ENCODE results near the gene ATP10A.

ATP10A gene

GRCh38 chr15:25874379-25874778 is 11.3 kb upstream of the ATP10A start:
- TF ChIP-seq POLR2AphosphoS5 (IDR thresholded peaks at IDR 0.05; ENCODE audit: low read depth, low read length) (no peak), PAX5 (IDR thresholded peaks at IDR 0.05; ENCODE audit: insufficient read depth, low read length, severe bottlenecking) (no peak), TAF1 (IDR thresholded peaks at IDR 0.05; ENCODE audit: low read depth, low read length) (no peak), POU2F2 (IDR thresholded peaks at IDR 0.05; ENCODE audit: low read depth, low read length) (no peak), SPI1 (IDR thresholded peaks at IDR 0.05; ENCODE audit: low read depth, low read length) (no peak), POLR2A (IDR thresholded peaks at IDR 0.05; ENCODE audit: low read depth, low read length) (no peak)
- FAIRE-seq (no peak), DNase-seq (ENCODE audit: insufficient read length, low spot score) (no peak)

DNA sequence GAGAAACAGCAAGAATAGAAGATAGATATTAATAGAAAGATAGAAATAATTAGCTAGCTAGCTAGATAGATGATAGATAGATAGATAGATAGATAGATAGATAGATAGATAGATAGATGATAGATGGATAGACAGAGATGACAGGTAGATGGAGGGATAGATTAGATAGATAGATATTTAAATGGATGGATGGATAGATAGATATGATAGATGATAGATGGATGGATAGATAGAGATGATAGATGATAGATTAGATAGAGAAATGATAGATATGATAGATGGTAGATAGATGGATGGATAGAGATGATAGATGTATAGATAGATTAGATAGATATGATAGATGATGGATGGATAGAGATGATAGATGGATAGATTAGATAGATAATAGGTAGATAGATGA is 8.3 kb upstream of the ATP10A start:
- DNase-seq (ENCODE audit: insufficient read length, low spot score) (no peak), FAIRE-seq (no peak)
- TF ChIP-seq POLR2A (IDR thresholded peaks at IDR 0.05; ENCODE audit: low read depth, low read length) (no peak), SPI1 (IDR thresholded peaks at IDR 0.05; ENCODE audit: low read depth, low read length) (no peak), TAF1 (IDR thresholded peaks at IDR 0.05; ENCODE audit: low read depth, low read length) (no peak), POU2F2 (IDR thresholded peaks at IDR 0.05; ENCODE audit: low read depth, low read length) (no peak), PAX5 (IDR thresholded peaks at IDR 0.05; ENCODE audit: insufficient read depth, low read length, severe bottlenecking) (no peak), POLR2AphosphoS5 (IDR thresholded peaks at IDR 0.05; ENCODE audit: low read depth, low read length) (no peak)

GRCh38 chr15:25870938-25871337 is 7.8 kb upstream of the ATP10A start:
- DNase-seq (ENCODE audit: insufficient read length, low spot score): no peak
- TF ChIP-seq SPI1 (IDR thresholded peaks at IDR 0.05; ENCODE audit: low read depth, low read length) (no peak), POU2F2 (IDR thresholded peaks at IDR 0.05; ENCODE audit: low read depth, low read length) (no peak), TAF1 (IDR thresholded peaks at IDR 0.05; ENCODE audit: low read depth, low read length) (no peak), PAX5 (IDR thresholded peaks at IDR 0.05; ENCODE audit: insufficient read depth, low read length, severe bottlenecking) (no peak), POLR2AphosphoS5 (IDR thresholded peaks at IDR 0.05; ENCODE audit: low read depth, low read length) (no peak), POLR2A (IDR thresholded peaks at IDR 0.05; ENCODE audit: low read depth, low read length) (no peak)
- no peak for FAIRE-seq

- no peak for TF ChIP-seq TAF1 (IDR thresholded peaks at IDR 0.05; ENCODE audit: low read depth, low read length)
- TF ChIP-seq POLR2AphosphoS5 (IDR thresholded peaks at IDR 0.05; ENCODE audit: low read depth, low read length): no peak
- no peak for FAIRE-seq
- DNase-seq (ENCODE audit: insufficient read length, low spot score): no peak
Observed at GRCh38 chr15:25869701-25870100, 6.6 kb upstream of the ATP10A start.

- DNase-seq (ENCODE audit: insufficient read length, low spot score): no peak
- no peak for TF ChIP-seq POU2F2 (IDR thresholded peaks at IDR 0.05; ENCODE audit: low read depth, low read length)
- TF ChIP-seq POLR2AphosphoS5 (IDR thresholded peaks at IDR 0.05; ENCODE audit: low read depth, low read length): no peak
- TF ChIP-seq SPI1 (IDR thresholded peaks at IDR 0.05; ENCODE audit: low read depth, low read length): no peak
- no peak for TF ChIP-seq POLR2A (IDR thresholded peaks at IDR 0.05; ENCODE audit: low read depth, low read length)
- no peak for TF ChIP-seq PAX5 (IDR thresholded peaks at IDR 0.05; ENCODE audit: insufficient read depth, low read length, severe bottlenecking)
- no peak for FAIRE-seq
Observed at GRCh38 chr15:25866874-25867273, 3.7 kb upstream of the ATP10A start.

DNA sequence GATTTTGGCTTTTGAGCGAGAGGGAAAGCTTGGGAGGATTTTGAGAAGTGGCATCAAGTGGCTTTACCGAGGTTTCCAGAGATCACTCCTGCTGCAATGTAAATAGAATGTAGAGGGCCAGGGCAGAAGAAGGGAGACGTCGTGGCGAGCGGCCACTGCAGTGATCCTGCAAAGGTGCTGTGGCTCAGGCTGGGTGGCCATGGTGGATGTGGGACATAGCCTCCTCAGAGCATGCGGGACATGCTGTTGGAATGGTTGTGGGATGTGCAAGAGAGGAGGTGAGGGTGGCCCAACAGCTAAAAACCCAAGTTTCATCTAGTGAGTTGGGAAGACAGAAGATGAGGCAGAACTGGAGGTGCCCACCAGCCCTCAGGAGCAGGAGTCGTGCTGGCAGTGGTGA is 3.1 kb upstream of the ATP10A start:
- TF ChIP-seq TAF1 (IDR thresholded peaks at IDR 0.05; ENCODE audit: low read depth, low read length): no peak
- TF ChIP-seq PAX5 (IDR thresholded peaks at IDR 0.05; ENCODE audit: insufficient read depth, low read length, severe bottlenecking): no peak
- TF ChIP-seq SPI1 (IDR thresholded peaks at IDR 0.05; ENCODE audit: low read depth, low read length): no peak
- TF ChIP-seq POU2F2 (IDR thresholded peaks at IDR 0.05; ENCODE audit: low read depth, low read length): no peak
- no peak for TF ChIP-seq POLR2A (IDR thresholded peaks at IDR 0.05; ENCODE audit: low read depth, low read length)
- no peak for TF ChIP-seq POLR2AphosphoS5 (IDR thresholded peaks at IDR 0.05; ENCODE audit: low read depth, low read length)
- DNase-seq (ENCODE audit: insufficient read length, low spot score) (no peak), FAIRE-seq (no peak)

DNA sequence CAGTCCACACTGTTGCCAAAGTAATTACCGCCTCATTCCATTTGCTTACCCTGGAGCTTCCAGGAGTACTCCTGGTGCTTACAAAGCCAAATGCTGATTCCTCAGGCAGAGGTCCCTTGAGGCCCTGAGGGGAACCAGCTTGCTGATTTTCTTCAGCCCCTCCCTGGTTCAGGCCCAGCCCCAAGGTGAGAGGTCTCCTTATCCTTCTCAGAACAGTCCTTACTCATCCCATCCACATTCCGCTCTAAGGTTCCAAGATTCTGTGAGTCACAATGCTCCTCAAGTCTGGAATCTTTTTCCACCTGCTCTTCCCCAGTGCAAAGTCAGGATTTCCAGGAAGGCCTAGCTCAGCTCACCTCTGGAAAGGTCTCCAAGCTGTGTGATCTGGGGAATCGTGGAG is 1.8 kb upstream of the ATP10A start:
- DNase-seq (ENCODE audit: insufficient read length, low spot score) (no peak), FAIRE-seq (no peak)
- TF ChIP-seq PAX5 (IDR thresholded peaks at IDR 0.05; ENCODE audit: insufficient read depth, low read length, severe bottlenecking): no peak
- no peak for TF ChIP-seq TAF1 (IDR thresholded peaks at IDR 0.05; ENCODE audit: low read depth, low read length)

GRCh38 chr15:25863968-25864580 is 947 bp upstream of the ATP10A start:
- no peak for TF ChIP-seq POU2F2 (IDR thresholded peaks at IDR 0.05; ENCODE audit: low read depth, low read length)
- TF ChIP-seq PAX5 (IDR thresholded peaks at IDR 0.05; ENCODE audit: insufficient read depth, low read length, severe bottlenecking): no peak
- TF ChIP-seq SPI1 (IDR thresholded peaks at IDR 0.05; ENCODE audit: low read depth, low read length): no peak
- no peak for TF ChIP-seq POLR2A (IDR thresholded peaks at IDR 0.05; ENCODE audit: low read depth, low read length)
- TF ChIP-seq TAF1 (IDR thresholded peaks at IDR 0.05; ENCODE audit: low read depth, low read length): no peak
- no peak for TF ChIP-seq POLR2AphosphoS5 (IDR thresholded peaks at IDR 0.05; ENCODE audit: low read depth, low read length)
- FAIRE-seq: no peak

GRCh38 chr15:25862472-25863110 is 536 bp downstream of the ATP10A start:
- FAIRE-seq: no peak
- TF ChIP-seq TAF1 (IDR thresholded peaks at IDR 0.05; ENCODE audit: low read depth, low read length): no peak
- no peak for TF ChIP-seq POU2F2 (IDR thresholded peaks at IDR 0.05; ENCODE audit: low read depth, low read length)
- TF ChIP-seq SPI1 (IDR thresholded peaks at IDR 0.05; ENCODE audit: low read depth, low read length): no peak
- no peak for TF ChIP-seq PAX5 (IDR thresholded peaks at IDR 0.05; ENCODE audit: insufficient read depth, low read length, severe bottlenecking)
- DNase-seq (ENCODE audit: insufficient read length, low spot score): no peak

More at GRCh38 chr15:25863968-25864580, 947 bp upstream of the ATP10A start:
- no peak for DNase-seq (ENCODE audit: insufficient read length, low spot score)

GRCh38 chr15:25862071-25862471 is 1.1 kb downstream of the ATP10A start:
- no peak for FAIRE-seq
- DNase-seq (ENCODE audit: insufficient read length, low spot score): no peak
- TF ChIP-seq PAX5 (IDR thresholded peaks at IDR 0.05; ENCODE audit: insufficient read depth, low read length, severe bottlenecking) (no peak), TAF1 (IDR thresholded peaks at IDR 0.05; ENCODE audit: low read depth, low read length) (no peak), POLR2A (IDR thresholded peaks at IDR 0.05; ENCODE audit: low read depth, low read length) (no peak), POU2F2 (IDR thresholded peaks at IDR 0.05; ENCODE audit: low read depth, low read length) (no peak), POLR2AphosphoS5 (IDR thresholded peaks at IDR 0.05; ENCODE audit: low read depth, low read length) (no peak), SPI1 (IDR thresholded peaks at IDR 0.05; ENCODE audit: low read depth, low read length) (no peak)
